Ascending aorta (tissue), 2 donors: ENCODE measurements around the gene NDUFA3. TPM values are rescaled to one million over a fixed set of nuclear protein-coding genes. Genes with fewer than 3 reads are reported as not detected.

Experiments used
- DNase-seq, 2 donors: peaks; one replicate each; pipeline ENCODE4 v3.0.0-alpha.2; 2019; ENCODE audit warnings: low spot score in 2 of 2
- H3K27ac ChIP-seq, 2 donors: fragments of 200-600 bp; sonication (generic); one replicate each; pipeline ENCODE4 v1.5.1; 2016 to 2017; ENCODE audit warnings: mild to moderate bottlenecking in 1 of 2
- H3K27me3 ChIP-seq: fragments of 200-600 bp; sonication (generic); one replicate; pipeline ENCODE4 v1.5.1; 2017
- H3K36me3 ChIP-seq, 2 donors: fragments of 200-600 bp; sonication (generic); one replicate each; pipeline ENCODE4 v1.5.1; 2016
- H3K4me1 ChIP-seq, 2 donors: fragments of 200-600 bp; sonication (generic); one replicate each; pipeline ENCODE4 v1.5.1; 2016 to 2017; ENCODE audit warnings: mild to moderate bottlenecking in 1 of 2
- H3K4me3 ChIP-seq, 2 donors: fragments of 200-600 bp; sonication (generic); one replicate each; pipeline ENCODE4 v1.5.1; 2016 to 2017; ENCODE audit warnings: mild to moderate bottlenecking in 1 of 2
- H3K9me3 ChIP-seq, 2 donors: fragments of 200-600 bp; sonication (generic); one replicate each; pipeline ENCODE4 v1.5.1; 2016
- CTCF ChIP-seq, 3 experiments: fragments of 200-600 bp in 2 of 3; fragments of 450-650 bp in 1 of 3; sonication (generic) in 2 of 3; IDR thresholded peaks; one replicate each; pipeline ENCODE4 v1.5.1; 2016 to 2019; ENCODE audit warnings: antibody characterized with exemption in 3 of 3, mild to moderate bottlenecking in 1 of 3, moderate library complexity in 1 of 3
- intact Hi-C: fragments of 100-400 bp; cut with DNase I; formaldehyde crosslinking; loops from one replicate; pipeline ENCODE4 v1.15.1; 2023
- total RNA-seq: library from RNA; depleted of rRNA; stranded (reverse); fragments of >200 nt; gene quantifications from one replicate; pipeline ENCODE4 v1.1.0, GENCODE V29; 2016

The NDUFA3 gene
- total RNA-seq = 12.5 TPM

DNA sequence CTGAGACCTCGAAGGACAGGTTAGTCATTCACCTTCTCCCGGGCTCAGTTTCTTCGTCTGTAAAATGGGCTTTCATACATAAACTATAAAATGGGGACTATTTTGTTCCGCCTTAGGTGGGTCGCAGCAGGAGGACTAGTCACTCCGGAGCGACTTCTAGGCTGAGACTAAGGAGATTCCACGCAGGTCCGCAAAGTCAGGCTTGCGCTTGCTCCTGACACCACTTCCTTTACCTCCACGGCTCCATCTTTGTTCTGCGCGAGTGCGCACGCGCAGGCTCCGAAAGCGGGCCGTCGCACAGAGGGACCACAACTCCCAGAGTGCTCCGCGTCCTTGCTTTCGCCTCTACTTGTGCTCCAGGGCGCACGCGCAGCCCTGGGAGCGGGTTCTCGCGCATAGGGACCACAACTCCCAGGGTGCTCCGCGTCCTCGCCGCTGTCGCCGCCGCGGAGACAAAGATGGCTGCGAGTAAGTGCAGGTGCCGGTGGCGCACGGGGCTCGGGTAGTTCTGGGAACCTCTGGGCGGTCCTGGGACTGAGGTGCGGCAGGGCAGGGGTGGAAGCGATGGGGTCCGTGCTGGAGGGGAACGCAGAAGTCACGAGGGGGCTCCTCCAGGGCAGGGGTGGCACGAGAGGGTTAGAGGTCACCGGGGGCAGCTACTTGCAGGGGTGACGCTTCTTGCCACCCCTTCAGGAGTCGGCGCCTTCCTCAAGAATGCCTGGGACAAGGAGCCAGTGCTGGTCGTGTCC lies at the start of gene NDUFA3:
Gene NDUFA3 (plus strand): TSS at position 435 of the 749 bp plus-strand sequence. CDS start 24 bp downstream, at position 459.
- intact Hi-C loops = loop anchor here (1.0 to 10.0 kb wide), 7 partner anchors 13 to 905 kb away; partner anchors contain the start of genes CNOT3, LENG1, LENG9 and MYADM
- H3K36me3 ChIP-seq = peaks cover 12 to 20% of the 10 kb centered on the region in 2 donors
- H3K4me3 ChIP-seq = peak within 1 kb of the TSS; percentile 72 to 83
- H3K27ac ChIP-seq = peak within 1 kb of the TSS in 1 of 2 donors; percentile 67
- peaks cover 0 to 7% of the 10 kb centered on the region in 2 donors for H3K4me1 ChIP-seq
- no peaks in the 10 kb centered on the region for H3K27me3 ChIP-seq
- no peak for TF ChIP-seq CTCF (IDR thresholded peaks at IDR 0.05)
- peak; percentile 97 to 99 for DNase-seq
- no peaks in the 10 kb centered on the region for H3K9me3 ChIP-seq

- Histone ChIP-seq H3K4me1 (no peaks in the 10 kb centered on the region), H3K27me3 (no peaks in the 10 kb centered on the region), H3K27ac (no peak overlapping the region), H3K36me3 (no peaks in the 10 kb centered on the region), H3K9me3 (no peaks in the 10 kb centered on the region), H3K4me3 (no peak overlapping the region)
- TF ChIP-seq CTCF (IDR thresholded peaks at IDR 0.05) = no peak
- no peak for DNase-seq
- intact Hi-C loops = no loop called here
Observed at GRCh38 chr19:54062643-54063042, 40.0 kb upstream of the NDUFA3 start.

GRCh38 chr19:54063350-54064116 lies 39.1 kb upstream of the NDUFA3 start, which contains the start of gene VSTM1:
Gene VSTM1, minus strand, starts transcription at chr19:54063897. Its CDS starts 120 bp downstream, at chr19:54063777.
- DNase-seq = no peak
- no peaks in the 10 kb centered on the region for H3K27me3 ChIP-seq
- TF ChIP-seq CTCF (IDR thresholded peaks at IDR 0.05) = no peak
- H3K36me3 ChIP-seq = no peaks in the 10 kb centered on the region
- H3K27ac ChIP-seq = no peak within 1 kb of the TSS
- H3K9me3 ChIP-seq = no peaks in the 10 kb centered on the region
- H3K4me1 ChIP-seq = no peaks in the 10 kb centered on the region
- intact Hi-C loops = no loop called here
- H3K4me3 ChIP-seq = no peak within 1 kb of the TSS

DNA sequence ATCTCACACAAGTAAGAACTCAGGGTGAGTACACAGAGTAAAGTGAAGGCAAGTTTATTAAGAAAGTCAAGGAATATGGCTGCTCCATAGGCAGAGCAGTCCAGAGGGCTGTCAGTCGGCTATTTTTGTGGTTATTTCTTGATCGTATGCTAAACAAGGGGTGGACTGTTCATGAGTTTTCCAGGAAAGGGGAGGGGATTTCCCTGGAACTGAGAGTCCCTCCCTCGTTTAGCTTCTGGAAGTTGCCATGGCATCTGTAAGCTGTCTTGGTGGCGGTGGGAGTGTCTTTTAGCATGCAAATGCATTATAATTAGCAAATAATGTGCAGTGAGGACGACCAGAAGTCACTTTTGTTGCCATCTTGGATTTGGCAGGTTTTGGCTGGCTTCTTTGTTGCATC lies 33.2 kb upstream of the NDUFA3 start:
- H3K9me3 ChIP-seq = peaks cover 0 to 9% of the 10 kb centered on the region in 2 donors
- no peaks in the 10 kb centered on the region for H3K27me3 ChIP-seq
- no peaks in the 10 kb centered on the region for H3K36me3 ChIP-seq
- H3K4me3 ChIP-seq = no peak overlapping the region
- no peak overlapping the region for H3K27ac ChIP-seq
- TF ChIP-seq CTCF (IDR thresholded peaks at IDR 0.05) = no peak
- intact Hi-C loops = no loop called here
- DNase-seq = no peak
- H3K4me1 ChIP-seq = no peaks in the 10 kb centered on the region

GRCh38 chr19:54073829-54074228 lies 28.8 kb upstream of the NDUFA3 start:
- Histone ChIP-seq H3K4me3 (no peak overlapping the region), H3K27me3 (no peaks in the 10 kb centered on the region), H3K36me3 (no peaks in the 10 kb centered on the region), H3K4me1 (no peaks in the 10 kb centered on the region), H3K9me3 (peaks cover 0 to 9% of the 10 kb centered on the region in 2 donors), H3K27ac (no peak overlapping the region)
- no peak for DNase-seq
- intact Hi-C loops = no loop called here
- no peak for TF ChIP-seq CTCF (IDR thresholded peaks at IDR 0.05)
